SHP77 treated with DMSO at 0.1 percent for 48 hours (cell line): ENCODE measurements around the gene CALY.

Experiments used
- DNase-seq: peaks from one replicate; lab custom pipeline; 2025; lab: John Stamatoyannopoulos, UW

CALY gene

GRCh38 chr10:133350950-133351329, 14.2 kb upstream of the CALY start:
- DNase-seq, result no peak

- no peak for DNase-seq
Measured at GRCh38 chr10:133350283-133350949, 13.7 kb upstream of the CALY start.

GRCh38 chr10:133349577-133350011, 12.9 kb upstream of the CALY start:
- DNase-seq, result no peak

- no peak for DNase-seq
Measured at GRCh38 chr10:133349160-133349568, 12.5 kb upstream of the CALY start.

GRCh38 chr10:133347710-133348517, 11.2 kb upstream of the CALY start:
- no peak for DNase-seq

GRCh38 chr10:133346413-133346812, 9.7 kb upstream of the CALY start:
- no peak for DNase-seq

- no peak for DNase-seq
Measured at GRCh38 chr10:133344236-133344635, 7.5 kb upstream of the CALY start.

GRCh38 chr10:133343558-133343957, 6.9 kb upstream of the CALY start:
- no peak for DNase-seq

GRCh38 chr10:133342942-133343341, 6.2 kb upstream of the CALY start:
- DNase-seq, result no peak

- DNase-seq, result no peak
Measured at GRCh38 chr10:133341983-133342382, 5.3 kb upstream of the CALY start.

- DNase-seq, result no peak
Measured at GRCh38 chr10:133339708-133340380, 3.1 kb upstream of the CALY start.

- no peak for DNase-seq
Measured at GRCh38 chr10:133338080-133339071, 1.7 kb upstream of the CALY start.

GRCh38 chr10:133337370-133337725, 652 bp upstream of the CALY start:
- DNase-seq, result no peak

- DNase-seq, result no peak
Measured at GRCh38 chr10:133336118-133336576, 549 bp downstream of the CALY start.

- no peak for DNase-seq
Measured at GRCh38 chr10:133335246-133336117, 1.2 kb downstream of the CALY start.

- DNase-seq, result no peak
Measured at GRCh38 chr10:133334503-133335245, 2.0 kb downstream of the CALY start.

GRCh38 chr10:133332936-133333699, 3.6 kb downstream of the CALY start:
- no peak for DNase-seq

- DNase-seq, result peak; percentile 77
Measured at GRCh38 chr10:133329491-133330202, 7.0 kb downstream of the CALY start.
